Body of pancreas (tissue), 4 donors: ENCODE measurements around the gene CORIN. TPM values are rescaled to one million over a fixed set of nuclear protein-coding genes. Genes with fewer than 3 reads are reported as not detected.
"Not testable (repeated sequence)": the region's sequence is repeated elsewhere in the genome, so short reads cannot be mapped to it uniquely, and the experiment has no call there.

Source experiments
- ATAC-seq: fragments of 150-250 bp; one replicate; pipeline ENCODE4 v1.9.1; 2016
- DNase-seq, 4 donors: peaks; one replicate each; pipeline ENCODE4 v3.0.0-alpha.2; 2019
- H3K27ac ChIP-seq, 4 donors: fragments of 200-600 bp; sonication (generic); 1 replicate in 3 of 4; 2 replicates in 1 of 4; pipeline versions ENCODE4 v1.5.1 to v1.6.1; 2016 to 2019; ENCODE audit warnings: mild to moderate bottlenecking in 1 of 4, mixed read lengths in 1 of 4, moderate library complexity in 1 of 4
- H3K27me3 ChIP-seq, 2 donors: fragments of 200-600 bp; sonication (generic); one replicate each; pipeline ENCODE4 v1.6.0; 2016; ENCODE audit warnings: mild to moderate bottlenecking in 1 of 2
- H3K36me3 ChIP-seq, 2 donors: fragments of 200-600 bp; sonication (generic); replicated peaks in 1 of 2; 2 replicates each; pipeline ENCODE4 v1.5.1; 2016; ENCODE audit warnings: low read depth in 2 of 2; ENCODE audit not compliant: insufficient read depth in 1 of 2
- H3K4me1 ChIP-seq: fragments of 200-600 bp; sonication (generic); one replicate; pipeline ENCODE4 v1.6.0; 2016
- H3K4me3 ChIP-seq, 2 donors: fragments of 200-600 bp; sonication (generic); 1 replicate in 1 of 2; 2 replicates in 1 of 2; pipeline ENCODE4 v1.5.1; 2016 to 2019
- H3K9me3 ChIP-seq, 3 donors: fragments of 200-600 bp; sonication (generic); 1 replicate in 2 of 3; 2 replicates in 1 of 3; pipeline ENCODE4 v1.5.1; 2016
- CTCF ChIP-seq, 7 experiments: fragments of 450-650 bp in 4 of 7; fragments of 200-600 bp in 3 of 7; sonication (generic) in 3 of 7; IDR thresholded peaks; one replicate each; pipeline ENCODE4 v1.5.1; 2016 to 2019; ENCODE audit warnings: antibody characterized with exemption in 7 of 7
- POLR2A ChIP-seq, 3 donors: fragments of 450-650 bp; IDR thresholded peaks; one replicate each; pipeline ENCODE4 v1.6.1; 2016; ENCODE audit warnings: antibody characterized with exemption in 3 of 3, mild to moderate bottlenecking in 2 of 3
- WGBS, 2 donors: methylation state at CpG; one replicate each; pipeline ENCODE4 v1.1.5; 2017; 5-methylcytosine and 5-hydroxymethylcytosine counted together
- intact Hi-C: fragments of 100-400 bp; cut with DNase I; formaldehyde crosslinking; loops from one replicate; pipeline ENCODE4 v1.15.1; 2023
- total RNA-seq, 2 donors: library from RNA; depleted of rRNA; stranded (reverse); fragments of >200 nt; gene quantifications; one replicate each; pipeline ENCODE4 v1.1.0, GENCODE V29; 2016

CORIN gene
- total RNA-seq, 2 donors from 2014 or later = 0.33 to 1.3 TPM

- ATAC-seq (no peak), DNase-seq (peak in 2 of 4 donors; percentile 2 to 40)
- no peaks in the 10 kb centered on the region for H3K27me3 ChIP-seq
- WGBS, 2 donors = 28 to 29% methylated on average over 6 of the region's 6 CpGs
- no peaks in the 10 kb centered on the region for H3K36me3 ChIP-seq
- intact Hi-C loops = no loop called here
- H3K27ac ChIP-seq = no peak overlapping the region
- no peak for TF ChIP-seq CTCF (IDR thresholded peaks at IDR 0.05)
- TF ChIP-seq POLR2A (IDR thresholded peaks at IDR 0.05) = no peak
- no peak overlapping the region for H3K4me3 ChIP-seq
- H3K4me1 ChIP-seq = no peaks in the 10 kb centered on the region
- no peaks in the 10 kb centered on the region for H3K9me3 ChIP-seq
These were observed 63.8 kb downstream of the CORIN start for GRCh38 chr4:47774079-47774478.

- Histone ChIP-seq H3K9me3 (no peaks in the 10 kb centered on the region), H3K4me3 (no peak overlapping the region), H3K27me3 (no peaks in the 10 kb centered on the region), H3K27ac (no peak overlapping the region), H3K4me1 (no peaks in the 10 kb centered on the region), H3K36me3 (no peaks in the 10 kb centered on the region)
- 29 to 31% methylated on average over 1 of the region's 1 CpG for WGBS, 2 donors
- intact Hi-C loops = no loop called here
- ATAC-seq (no peak), DNase-seq (no peak)
- no peak for TF ChIP-seq POLR2A (IDR thresholded peaks at IDR 0.05)
- TF ChIP-seq CTCF (IDR thresholded peaks at IDR 0.05) = no peak
These were observed 66.8 kb downstream of the CORIN start for GRCh38 chr4:47771020-47771419.

GRCh38 chr4:47767956-47768355, 69.9 kb downstream of the CORIN start:
- ATAC-seq, H3K4me1 ChIP-seq, H3K27ac ChIP-seq, DNase-seq, H3K9me3 ChIP-seq, H3K4me3 ChIP-seq, intact Hi-C loops, H3K36me3 ChIP-seq, H3K27me3 ChIP-seq: not testable (repeated sequence)
- 81 to 82% methylated on average over 7 of the region's 7 CpGs for WGBS, 2 donors

- H3K27ac ChIP-seq = no peak overlapping the region
- no peak overlapping the region for H3K4me3 ChIP-seq
- H3K27me3 ChIP-seq = no peaks in the 10 kb centered on the region
- intact Hi-C loops = no loop called here
- DNase-seq (no peak), ATAC-seq (no peak)
- no peak for TF ChIP-seq CTCF (IDR thresholded peaks at IDR 0.05)
- no peak for TF ChIP-seq POLR2A (IDR thresholded peaks at IDR 0.05)
- WGBS, 2 donors = 84 to 85% methylated on average over 6 of the region's 6 CpGs
- H3K9me3 ChIP-seq = no peaks in the 10 kb centered on the region
- H3K36me3 ChIP-seq = no peaks in the 10 kb centered on the region
- H3K4me1 ChIP-seq = no peaks in the 10 kb centered on the region
These were observed 74.6 kb downstream of the CORIN start for GRCh38 chr4:47763279-47763678.

GRCh38 chr4:47762376-47763266, 75.2 kb downstream of the CORIN start:
- H3K4me3 ChIP-seq = no peak overlapping the region
- no peak for ATAC-seq
- no peak for TF ChIP-seq POLR2A (IDR thresholded peaks at IDR 0.05)
- TF ChIP-seq CTCF (IDR thresholded peaks at IDR 0.05) = no peak
- no peak overlapping the region for H3K27ac ChIP-seq
- no peaks in the 10 kb centered on the region for H3K36me3 ChIP-seq
- DNase-seq = no peak
- H3K4me1 ChIP-seq = no peaks in the 10 kb centered on the region
- no peaks in the 10 kb centered on the region for H3K9me3 ChIP-seq
- WGBS, 2 donors = 77 to 81% methylated on average over 2 of the region's 2 CpGs
- no peaks in the 10 kb centered on the region for H3K27me3 ChIP-seq
- intact Hi-C loops = no loop called here

- H3K27me3 ChIP-seq, ATAC-seq, DNase-seq, H3K36me3 ChIP-seq, H3K9me3 ChIP-seq, H3K4me1 ChIP-seq, H3K4me3 ChIP-seq, H3K27ac ChIP-seq, intact Hi-C loops: not testable (repeated sequence)
- WGBS, 2 donors = 84 to 90% methylated on average over 9 of the region's 9 CpGs
These were observed 84.6 kb downstream of the CORIN start for GRCh38 chr4:47753316-47753715.
